BLaER1 treated with 17β-estradiol and CSF1 and Interleukin-3, amounts not matched to agents 10 nM and 100 nM (cell line): ENCODE data around the gene GOLGA6L2.
A peak's percentile ranks its signal among the peaks of the same experiment; 100 is the strongest.

Source experiments
- H3K27ac ChIP-seq, 11 experiments: shearing (Covaris generic); formaldehyde crosslinking; 2 replicates each; pipeline ENCODE4 v1.8.1; 2022
- H3K27me3 ChIP-seq, 11 experiments: shearing (Covaris generic); formaldehyde crosslinking; 2 replicates each; pipeline ENCODE4 v1.8.1; 2022
- H3K36me3 ChIP-seq, 11 experiments: shearing (Covaris generic); formaldehyde crosslinking; 2 replicates each; pipeline ENCODE4 v1.8.1; 2022
- H3K4me1 ChIP-seq, 10 experiments: shearing (Covaris generic); formaldehyde crosslinking; 2 replicates each; pipeline ENCODE4 v1.8.1; 2022
- H3K4me2 ChIP-seq, 11 experiments: shearing (Covaris generic); formaldehyde crosslinking; 2 replicates each; pipeline ENCODE4 v1.8.1; 2022
- H3K4me3 ChIP-seq, 10 experiments: shearing (Covaris generic); formaldehyde crosslinking; 2 replicates each; pipeline ENCODE4 v1.8.1; 2022
- H3K9ac ChIP-seq, 11 experiments: shearing (Covaris generic); formaldehyde crosslinking; 2 replicates each; pipeline ENCODE4 v1.8.1; 2022
- H3K9me3 ChIP-seq, 11 experiments: shearing (Covaris generic); formaldehyde crosslinking; replicated peaks in 1 of 11; 2 replicates each; pipeline ENCODE4 v1.8.1; 2022
- H4K20me1 ChIP-seq, 11 experiments: shearing (Covaris generic); formaldehyde crosslinking; 2 replicates each; pipeline ENCODE4 v1.8.1; 2022
- Cebpa-rat ChIP-seq, 11 experiments: shearing (Covaris generic); IDR thresholded peaks; 2 replicates each; pipeline ENCODE4 v1.8.1; 2022

GOLGA6L2 gene, protein sequence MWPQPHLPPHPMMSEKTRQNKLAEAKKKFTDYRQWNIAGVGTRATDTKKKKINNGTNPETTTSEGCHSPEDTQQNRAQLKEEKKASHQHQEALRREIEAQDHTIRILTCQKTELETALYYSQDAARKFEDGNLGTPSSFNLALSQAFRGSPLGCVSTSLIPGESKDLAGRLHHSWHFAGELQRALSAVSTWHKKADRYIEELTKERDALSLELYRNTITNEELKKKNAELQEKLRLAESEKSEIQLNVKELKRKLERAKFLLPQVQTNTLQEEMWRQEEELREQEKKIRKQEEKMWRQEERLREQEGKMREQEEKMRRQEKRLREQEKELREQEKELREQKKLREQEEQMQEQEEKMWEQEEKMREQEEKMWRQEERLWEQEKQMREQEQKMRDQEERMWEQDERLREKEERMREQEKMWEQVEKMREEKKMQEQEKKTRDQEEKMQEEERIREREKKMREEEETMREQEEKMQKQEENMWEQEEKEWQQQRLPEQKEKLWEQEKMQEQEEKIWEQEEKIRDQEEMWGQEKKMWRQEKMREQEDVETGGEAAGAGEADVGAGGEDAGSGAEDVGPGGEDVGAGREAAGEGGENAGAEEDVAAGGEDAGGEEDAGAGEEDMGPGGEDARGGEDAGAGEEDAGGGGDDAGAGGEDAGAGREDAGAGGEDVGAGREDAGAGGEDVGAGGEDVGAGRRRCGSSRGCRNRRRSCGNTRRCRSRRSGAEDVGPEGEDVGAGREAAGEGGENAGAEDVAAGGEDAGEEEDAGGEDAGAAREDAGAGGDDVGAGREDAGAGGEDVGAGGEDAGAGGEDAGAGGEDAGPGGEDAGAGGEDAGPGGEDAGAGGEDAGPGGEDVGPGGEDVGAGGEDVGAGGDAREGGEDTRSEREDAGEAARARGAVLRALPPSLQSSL

DNA sequence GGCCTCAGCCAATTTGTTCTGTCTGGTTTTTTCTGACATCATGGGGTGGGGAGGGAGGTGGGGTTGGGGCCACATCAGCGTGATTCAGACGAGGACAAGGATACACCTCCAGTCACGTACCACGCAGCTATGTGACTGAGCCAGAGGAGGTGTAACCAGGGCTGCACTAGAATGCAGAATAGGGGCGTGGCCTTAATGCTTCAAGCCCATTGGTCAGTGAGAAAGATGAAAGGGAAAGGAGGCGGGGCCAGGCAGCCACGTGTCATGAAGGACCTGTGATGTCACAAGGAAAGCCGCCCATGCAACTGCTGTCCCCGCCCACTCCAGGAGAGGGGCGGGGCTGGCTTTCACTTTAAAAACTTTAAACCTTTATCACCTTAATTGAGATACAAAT is at the start of gene GOLGA6L2:
GOLGA6L2 (minus strand) TSS at position 137 of the 394 bp plus-strand sequence; CDS start at position 75, 62 bp downstream.
- Histone ChIP-seq H3K4me3 (no peak within 1 kb of the TSS), H3K27me3 (no peaks in the 10 kb centered on the region), H3K9ac (no peak within 1 kb of the TSS), H4K20me1 (no peaks in the 10 kb centered on the region), H3K4me2 (peak within 1 kb of the TSS in 6 of 11 experiments; percentile 0 to 53 (median 31); a peak in 9 of 22 replicates), H3K4me1 (peaks cover 0 to 9% (median 3%) of the 10 kb centered on the region in 10 experiments; a peak in 11 of 20 replicates), H3K27ac (no peak within 1 kb of the TSS), H3K9me3 (no peaks in the 10 kb centered on the region; a peak in 1 of 22 replicates), H3K36me3 (no peaks in the 10 kb centered on the region)
- no peak for TF ChIP-seq Cebpa-rat (IDR thresholded peaks at IDR 0.05)

DNA sequence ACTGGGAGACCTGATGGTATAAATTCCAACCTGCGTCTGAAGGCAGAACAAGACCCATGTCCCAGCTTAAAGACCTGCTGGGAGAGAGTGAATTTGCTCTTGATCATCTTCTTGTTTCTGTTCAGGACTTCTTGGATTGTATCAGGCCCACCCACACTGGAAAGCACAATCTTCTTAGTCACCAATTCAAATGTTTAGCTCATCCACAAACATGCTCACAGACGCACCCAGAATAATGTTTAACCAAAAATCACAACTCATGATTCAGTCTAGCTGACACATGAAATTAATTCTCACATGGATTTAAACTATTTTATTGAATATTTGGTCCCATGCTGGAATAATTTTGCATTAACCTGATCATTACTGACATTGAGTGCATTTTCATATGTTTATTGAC is 37.8 kb upstream of the GOLGA6L2 start:
- Histone ChIP-seq H3K4me3 (no peak overlapping the region), H3K9me3 (no peaks in the 10 kb centered on the region), H3K27ac (no peak overlapping the region), H3K27me3 (no peaks in the 10 kb centered on the region), H4K20me1 (no peaks in the 10 kb centered on the region), H3K9ac (no peak overlapping the region), H3K4me1 (peaks cover 0 to 26% (median 20%) of the 10 kb centered on the region in 10 experiments; a peak in 14 of 20 replicates), H3K4me2 (no peak overlapping the region), H3K36me3 (no peaks in the 10 kb centered on the region)
- no peak for TF ChIP-seq Cebpa-rat (IDR thresholded peaks at IDR 0.05)

DNA sequence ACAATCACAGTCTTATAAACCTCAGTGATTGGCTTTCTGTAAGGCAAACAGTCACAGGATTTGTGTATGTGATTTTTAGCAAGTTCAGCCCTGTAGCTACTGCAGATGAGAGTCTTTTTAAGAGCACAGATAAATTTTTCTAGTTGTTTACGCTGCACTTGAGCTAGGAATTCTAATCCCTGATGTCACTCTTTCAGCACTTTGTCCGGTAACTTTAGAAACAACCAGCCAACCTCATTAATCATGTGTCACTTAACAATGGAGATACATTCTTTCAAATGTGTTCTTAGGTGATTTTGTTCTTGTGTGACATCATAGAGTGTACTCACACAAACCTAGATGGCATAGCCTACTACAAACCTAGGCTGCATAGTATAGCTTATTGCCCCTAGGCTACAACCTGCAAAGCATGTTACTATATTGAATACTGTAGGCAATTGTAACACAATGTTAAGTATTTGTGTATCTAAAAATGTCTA is 36.8 kb upstream of the GOLGA6L2 start:
- no peak overlapping the region for H3K9ac ChIP-seq
- H4K20me1 ChIP-seq, result no peaks in the 10 kb centered on the region
- no peak overlapping the region for H3K4me3 ChIP-seq
- H3K9me3 ChIP-seq, result no peaks in the 10 kb centered on the region
- no peak for TF ChIP-seq Cebpa-rat (IDR thresholded peaks at IDR 0.05)
- no peaks in the 10 kb centered on the region for H3K27me3 ChIP-seq
- H3K27ac ChIP-seq, result no peak overlapping the region
- H3K36me3 ChIP-seq, result no peaks in the 10 kb centered on the region
- peak overlapping the region in 8 of 11 experiments; percentile 7 to 72 (median 47); a peak in 12 of 22 replicates for H3K4me2 ChIP-seq
- H3K4me1 ChIP-seq, result peaks cover 0 to 26% (median 20%) of the 10 kb centered on the region in 10 experiments; a peak in 14 of 20 replicates

DNA sequence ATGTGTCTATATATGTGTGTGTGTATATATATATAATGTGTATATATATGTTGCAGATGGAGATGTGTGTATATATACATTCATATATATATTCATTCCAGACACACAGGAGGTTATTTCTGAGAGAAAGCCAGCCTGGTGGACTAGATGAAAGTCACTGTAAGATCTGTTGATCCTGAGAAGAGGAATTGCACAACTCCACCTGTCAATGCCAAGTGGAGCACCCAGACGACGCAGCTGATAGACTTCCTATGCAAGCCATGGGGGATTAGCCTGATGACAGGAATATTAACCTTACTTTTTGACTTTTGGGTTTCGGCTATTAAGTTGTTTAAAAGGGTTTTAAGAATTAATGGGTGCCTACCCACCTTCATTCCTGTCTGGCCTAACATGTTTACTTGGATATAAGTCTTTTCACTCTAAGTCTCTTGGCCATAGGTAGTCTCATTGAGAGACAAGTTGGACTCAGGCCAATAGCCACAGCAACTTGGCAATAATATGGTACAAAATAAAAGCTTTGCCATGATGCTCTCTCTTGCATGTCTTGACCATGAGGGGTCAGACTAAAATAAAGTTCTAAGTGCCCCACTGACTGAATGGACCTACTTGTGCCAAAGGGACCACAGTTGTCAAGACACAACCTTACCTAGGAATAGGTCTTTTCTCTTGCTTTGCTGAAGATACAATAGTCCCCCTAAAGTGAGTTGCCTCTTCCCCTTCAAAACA is 35.9 kb upstream of the GOLGA6L2 start:
- Histone ChIP-seq H3K9ac (no peak overlapping the region), H3K4me3 (no peak overlapping the region), H4K20me1 (no peaks in the 10 kb centered on the region), H3K36me3 (no peaks in the 10 kb centered on the region), H3K9me3 (no peaks in the 10 kb centered on the region), H3K27ac (no peak overlapping the region), H3K4me1 (peaks cover 0 to 26% (median 20%) of the 10 kb centered on the region in 10 experiments; a peak in 14 of 20 replicates), H3K27me3 (no peaks in the 10 kb centered on the region), H3K4me2 (peak overlapping the region in 9 of 11 experiments; percentile 17 to 72 (median 43); a peak in 16 of 22 replicates)
- no peak for TF ChIP-seq Cebpa-rat (IDR thresholded peaks at IDR 0.05)

DNA sequence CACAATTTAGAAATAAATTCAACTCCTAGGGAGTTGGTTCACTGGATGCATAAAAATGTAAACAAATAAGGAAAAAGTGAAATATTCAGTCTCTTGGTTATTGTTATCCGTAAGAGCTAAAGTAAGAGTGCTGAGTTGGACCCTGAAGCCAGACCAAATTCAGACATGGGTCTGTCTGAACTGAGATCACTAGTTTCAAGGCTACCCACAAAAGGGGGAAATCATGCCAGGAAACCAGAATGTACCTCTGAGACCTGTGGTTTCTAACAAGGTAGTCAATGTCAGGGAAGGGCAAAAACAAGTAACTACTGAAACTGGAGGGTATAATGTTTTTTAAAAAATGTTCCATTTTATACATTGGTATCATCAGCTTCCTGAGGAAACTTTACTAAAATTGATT is 35.2 kb upstream of the GOLGA6L2 start:
- H3K27me3 ChIP-seq, result no peaks in the 10 kb centered on the region
- no peaks in the 10 kb centered on the region for H4K20me1 ChIP-seq
- H3K4me1 ChIP-seq, result peaks cover 0 to 26% (median 20%) of the 10 kb centered on the region in 10 experiments; a peak in 14 of 20 replicates
- H3K27ac ChIP-seq, result no peak overlapping the region
- H3K36me3 ChIP-seq, result no peaks in the 10 kb centered on the region
- H3K4me2 ChIP-seq, result peak overlapping the region in 9 of 11 experiments; percentile 17 to 72 (median 43); a peak in 15 of 22 replicates
- no peak overlapping the region for H3K4me3 ChIP-seq
- no peak for TF ChIP-seq Cebpa-rat (IDR thresholded peaks at IDR 0.05)
- no peak overlapping the region for H3K9ac ChIP-seq
- no peaks in the 10 kb centered on the region for H3K9me3 ChIP-seq

DNA sequence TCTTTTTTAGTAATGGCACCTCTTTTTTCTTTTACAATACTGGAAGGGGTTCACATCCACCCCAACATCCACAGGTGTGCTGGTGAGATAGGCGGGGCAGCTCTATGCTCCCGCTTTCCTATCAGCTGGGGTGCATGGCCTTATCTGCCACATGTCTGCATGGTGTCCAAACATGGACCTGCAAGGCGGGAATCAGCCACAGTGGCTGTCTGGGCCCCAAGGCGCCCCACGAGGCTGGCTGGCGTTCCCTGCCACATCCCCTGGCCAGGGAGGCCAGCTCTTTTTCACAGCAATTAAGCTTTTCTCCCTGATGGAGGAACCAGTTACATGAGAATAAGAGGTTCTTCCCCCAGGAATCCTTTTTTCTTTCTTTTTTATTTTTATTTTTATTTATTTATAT is 30.9 kb upstream of the GOLGA6L2 start:
- H3K36me3 ChIP-seq, result no peaks in the 10 kb centered on the region
- H3K27me3 ChIP-seq, result no peaks in the 10 kb centered on the region
- H3K9ac ChIP-seq, result no peak overlapping the region
- peaks cover 0 to 14% (median 11%) of the 10 kb centered on the region in 10 experiments; a peak in 14 of 20 replicates for H3K4me1 ChIP-seq
- TF ChIP-seq Cebpa-rat (IDR thresholded peaks at IDR 0.05), result no peak
- H3K4me2 ChIP-seq, result no peak overlapping the region
- H4K20me1 ChIP-seq, result no peaks in the 10 kb centered on the region
- H3K27ac ChIP-seq, result no peak overlapping the region
- no peaks in the 10 kb centered on the region for H3K9me3 ChIP-seq
- H3K4me3 ChIP-seq, result no peak overlapping the region

DNA sequence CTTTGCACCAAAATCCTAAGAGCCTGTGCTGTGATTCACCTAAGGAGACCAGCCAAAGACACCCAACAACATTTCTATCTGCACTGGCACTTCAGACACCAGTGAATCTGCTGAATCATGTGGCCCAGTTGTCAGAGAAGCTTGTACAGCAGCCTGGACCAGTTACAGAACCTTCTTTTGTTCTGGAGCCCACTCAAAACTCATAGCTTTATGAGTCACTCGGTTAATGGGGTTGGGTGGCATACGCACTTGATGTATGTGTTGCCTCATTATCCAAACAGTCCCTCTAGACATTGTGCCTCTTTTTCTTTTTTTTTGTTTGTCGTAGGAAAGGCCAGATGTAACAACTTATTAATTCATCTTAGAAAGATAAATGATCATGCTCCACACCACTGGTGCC is 25.6 kb upstream of the GOLGA6L2 start:
- Histone ChIP-seq H3K4me3 (no peak overlapping the region), H4K20me1 (no peaks in the 10 kb centered on the region), H3K27ac (no peak overlapping the region), H3K4me2 (no peak overlapping the region), H3K27me3 (no peaks in the 10 kb centered on the region), H3K36me3 (no peaks in the 10 kb centered on the region), H3K9ac (no peak overlapping the region), H3K9me3 (no peaks in the 10 kb centered on the region), H3K4me1 (no peaks in the 10 kb centered on the region)
- TF ChIP-seq Cebpa-rat (IDR thresholded peaks at IDR 0.05), result no peak

DNA sequence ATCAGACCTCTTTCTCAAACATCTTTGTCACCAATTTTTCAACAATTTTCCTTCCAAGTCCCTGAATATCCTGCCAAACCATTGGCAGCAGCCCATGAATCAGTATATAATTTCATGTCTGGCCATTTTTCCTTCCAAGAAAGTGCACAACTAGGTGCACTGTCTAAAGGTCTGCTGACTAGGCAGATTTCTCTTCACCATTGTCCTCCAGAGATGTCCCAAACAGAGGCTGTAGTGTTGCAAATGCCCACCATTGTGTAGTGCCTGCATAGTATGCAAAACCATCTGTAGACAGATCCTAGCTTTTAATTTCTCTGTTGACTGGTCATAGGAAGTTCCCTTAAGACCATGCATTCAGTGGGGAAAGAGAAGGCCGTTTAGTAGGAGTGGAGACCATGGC is 25.0 kb upstream of the GOLGA6L2 start:
- H3K4me2 ChIP-seq, result no peak overlapping the region
- no peaks in the 10 kb centered on the region for H3K9me3 ChIP-seq
- H3K36me3 ChIP-seq, result no peaks in the 10 kb centered on the region
- TF ChIP-seq Cebpa-rat (IDR thresholded peaks at IDR 0.05), result no peak
- H3K27me3 ChIP-seq, result no peaks in the 10 kb centered on the region
- H3K4me1 ChIP-seq, result no peaks in the 10 kb centered on the region; a peak in 2 of 20 replicates
- H3K4me3 ChIP-seq, result no peak overlapping the region
- no peak overlapping the region for H3K9ac ChIP-seq
- no peaks in the 10 kb centered on the region for H4K20me1 ChIP-seq
- H3K27ac ChIP-seq, result no peak overlapping the region
